Measurements from ENCODE around the gene RBM41.
"Not testable (repeated sequence)": the region's sequence is repeated elsewhere in the genome, so short reads cannot be mapped to it uniquely, and the experiment has no call there.

GRCh38 chrX:107155621-107156430, 37.2 kb upstream of the RBM41 start:
- not testable (repeated sequence) for TF ChIP-seq SMC3 (conservative IDR thresholded peaks at IDR 0.05; ENCODE audit: poor library complexity); CTCF (IDR thresholded peaks at IDR 0.05; ENCODE audit: poor library complexity, severe bottlenecking); POLR2AphosphoS5 (IDR thresholded peaks at IDR 0.05); EP300 (conservative IDR thresholded peaks at IDR 0.05; ENCODE audit: poor library complexity, severe bottlenecking); REST (IDR thresholded peaks at IDR 0.05; ENCODE audit: borderline replicate concordance); RAD21 (conservative IDR thresholded peaks at IDR 0.05); EZH2 (IDR thresholded peaks at IDR 0.05; ENCODE audit: borderline replicate concordance, insufficient read depth, low read length, poor library complexity, severe bottlenecking)
